ENCODE data around the gene ZNF92.
"Not testable (repeated sequence)": the region's sequence is repeated elsewhere in the genome, so short reads cannot be mapped to it uniquely, and the experiment has no call there.

The ZNF92 gene

GRCh38 chr7:65429642-65430343 lies 56.1 kb downstream of the ZNF92 start:
- DNase-seq (ENCODE audit: low spot score), result no peak

DNA sequence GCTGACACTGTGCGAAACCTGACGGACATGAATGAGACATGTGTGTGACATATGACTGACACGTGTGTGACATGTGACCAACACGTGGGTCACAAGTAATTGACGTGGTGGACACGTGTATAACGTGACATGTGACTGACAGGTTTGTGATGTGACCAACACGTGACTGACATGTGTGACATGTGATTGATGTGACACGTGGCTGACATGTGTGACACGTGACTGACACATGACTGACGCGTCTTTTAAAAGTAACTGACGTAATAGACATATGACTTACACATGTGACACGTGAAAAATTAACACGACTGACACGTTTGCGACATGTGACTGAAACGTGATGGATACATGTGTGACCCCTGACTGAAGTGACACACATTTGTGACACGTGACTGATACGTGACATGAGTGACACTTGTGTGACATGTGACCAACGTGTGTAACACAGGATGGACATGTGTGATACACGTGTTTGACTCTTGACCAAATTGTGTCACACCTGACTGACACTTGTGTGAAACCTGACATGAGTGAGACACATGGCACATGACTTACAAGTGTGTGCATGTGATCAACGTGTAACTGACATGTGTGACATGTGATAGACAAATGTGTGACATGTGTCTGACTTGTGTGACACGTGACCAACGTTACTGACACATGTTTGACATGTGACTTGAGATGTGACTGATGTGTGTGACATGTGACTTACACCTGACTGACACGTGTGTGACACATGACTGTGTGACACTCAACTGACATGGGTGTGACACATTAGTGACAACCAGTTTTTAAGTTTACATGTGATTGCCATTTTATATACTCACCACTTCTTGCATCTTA lies 56.9 kb downstream of the ZNF92 start:
- no peak for DNase-seq (ENCODE audit: low spot score)

GRCh38 chr7:65434307-65434706 lies 60.7 kb downstream of the ZNF92 start:
- DNase-seq (ENCODE audit: low spot score), result no peak

DNA sequence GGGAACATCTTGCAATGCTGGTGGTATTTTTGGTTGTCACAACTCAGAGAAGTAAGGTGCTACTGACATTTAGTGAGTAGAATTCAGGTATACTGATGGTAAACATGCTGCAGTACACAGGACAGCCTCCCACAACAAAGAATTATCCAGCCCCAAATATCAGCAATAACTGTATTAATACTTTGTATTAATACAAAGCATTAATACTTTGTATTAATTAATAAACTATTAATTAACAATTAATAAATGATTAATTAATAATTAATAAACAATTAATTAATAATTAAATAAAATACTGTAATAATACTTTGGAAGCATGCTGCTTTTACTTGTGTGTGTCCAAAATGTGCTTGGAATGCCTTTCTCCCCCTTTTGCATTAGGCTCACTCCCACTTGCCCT lies 62.5 kb downstream of the ZNF92 start:
- no peak for DNase-seq (ENCODE audit: low spot score)

- no peak for DNase-seq (ENCODE audit: low spot score)
Observed at GRCh38 chr7:65438598-65438997, 64.9 kb downstream of the ZNF92 start.

GRCh38 chr7:65441010-65441409 lies 67.4 kb downstream of the ZNF92 start:
- no peak for DNase-seq (ENCODE audit: low spot score)

- no peak for DNase-seq (ENCODE audit: low spot score)
Observed at GRCh38 chr7:65444205-65444842, 70.7 kb downstream of the ZNF92 start.

DNA sequence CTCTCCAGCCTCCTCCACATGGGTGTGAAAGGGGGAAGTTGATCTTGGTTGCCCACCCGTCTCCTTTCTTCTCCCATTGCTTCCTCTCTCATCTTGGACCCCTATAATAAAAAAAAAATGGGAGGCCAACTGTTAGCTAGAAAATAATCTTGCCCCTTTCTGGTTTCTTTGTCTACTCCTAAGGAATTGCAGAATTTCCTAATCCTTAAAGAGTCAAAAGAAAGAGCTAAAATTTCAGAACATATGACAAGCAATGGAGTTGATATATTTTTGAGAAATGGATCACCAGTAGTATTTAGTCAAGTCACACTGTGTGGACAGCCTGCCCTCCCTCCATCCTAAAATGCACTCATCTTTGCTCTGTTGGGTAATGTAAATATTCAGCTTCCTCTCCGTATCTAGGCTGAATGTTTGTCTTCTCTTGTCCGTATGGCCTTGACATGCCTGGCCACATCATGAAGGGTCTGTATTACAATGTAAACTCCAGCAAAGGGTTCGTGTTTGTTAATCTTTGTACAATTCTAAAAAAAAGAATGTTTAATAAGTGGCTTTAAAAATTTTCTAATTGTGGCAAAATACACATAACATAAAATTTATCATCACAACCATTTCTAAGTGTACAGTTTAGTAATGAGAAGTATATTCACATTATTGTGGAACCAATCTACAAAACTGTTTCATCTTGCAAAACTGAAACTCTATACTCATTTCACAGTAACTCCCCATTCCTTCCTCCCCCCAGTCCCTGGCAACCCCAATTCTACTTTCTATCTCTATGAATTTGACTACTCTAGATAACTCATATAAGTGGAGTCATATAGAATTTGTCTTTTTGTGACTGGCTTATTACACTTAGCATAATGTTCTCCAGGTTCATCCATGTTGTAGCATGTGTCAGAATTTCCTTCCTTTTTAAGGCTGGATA lies 71.5 kb downstream of the ZNF92 start:
- DNase-seq (ENCODE audit: low spot score), result no peak

GRCh38 chr7:65447041-65447440 lies 73.4 kb downstream of the ZNF92 start:
- not testable (repeated sequence) for DNase-seq (ENCODE audit: low spot score)

GRCh38 chr7:65448816-65449504 lies 75.3 kb downstream of the ZNF92 start:
- DNase-seq (ENCODE audit: low spot score), result no peak

DNA sequence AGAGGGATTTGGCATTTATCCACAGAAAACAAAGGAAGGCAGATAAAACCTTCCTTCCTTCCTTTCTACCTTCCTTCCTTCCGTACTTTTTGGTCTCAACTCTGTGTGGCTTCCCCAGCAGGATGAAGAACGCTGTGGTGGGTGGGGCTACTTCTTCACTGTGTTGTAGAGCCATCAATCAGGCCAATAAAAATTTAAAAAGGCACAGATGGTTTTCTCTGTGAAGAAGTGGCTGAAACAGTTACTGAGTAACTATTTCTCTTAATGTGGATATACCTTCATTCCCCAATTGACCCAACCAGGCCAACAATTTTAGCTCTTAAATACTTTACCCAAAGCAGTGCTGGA lies 75.8 kb downstream of the ZNF92 start:
- no peak for DNase-seq (ENCODE audit: low spot score)

Measured in hematopoietic multipotent progenitor cell treated with erythropoietin and hydrocortisone succinate and interleukin-3 and kit ligand, for 17 days (in vitro differentiated cells).